K562 (cell line): ENCODE measurements around the gene SVBP. TPM values are rescaled to one million over a fixed set of nuclear protein-coding genes. Genes with fewer than 3 reads are reported as not detected.

ENCODE experiments used
- BCL6 ChIP-seq: fragments of 250-450 bp; sonication (Bioruptor Pico); IDR thresholded peaks from 2 replicates; pipeline ENCODE4 v1.4.0; 2020
- FOXM1 ChIP-seq, 2 experiments: fragments of 450-650 bp in 1 of 2; sonication (generic) in 1 of 2; formaldehyde crosslinking in 1 of 2; IDR thresholded peaks; 2 replicates each; pipeline versions ENCODE4 v1.6.1 to v1.9.0; 2017 to 2022; ENCODE audit warnings: low read depth in 2 of 2, mild to moderate bottlenecking in 2 of 2, missing genetic modification reagents in 1 of 2, moderate library complexity in 1 of 2
- MAFK ChIP-seq: IDR thresholded peaks from 2 replicates; pipeline ENCODE4 v1.6.1; 2011; ENCODE audit warnings: low read length, improper control_type of control experiment
- MCM5 ChIP-seq: fragments of 450-650 bp; IDR thresholded peaks from 2 replicates; pipeline ENCODE4 v1.6.1; 2016; ENCODE audit warnings: low read depth
- NR2C1 ChIP-seq, 2 experiments: fragments of 450-650 bp; IDR thresholded peaks; 2 replicates each; pipeline ENCODE4 v1.6.1; 2017; ENCODE audit warnings: mild to moderate bottlenecking in 2 of 2, antibody characterized with exemption in 1 of 2, inconsistent platforms in 1 of 2, missing compliant biosample characterization in 1 of 2, missing genetic modification characterization in 1 of 2
- OTX1 ChIP-seq: fragments of 450-650 bp; formaldehyde crosslinking; IDR thresholded peaks from 2 replicates; pipeline ENCODE4 v1.4.0; 2022; ENCODE audit warnings: mild to moderate bottlenecking
- STAT5A ChIP-seq: IDR thresholded peaks from 2 replicates; pipeline ENCODE4 v1.6.1; 2012; ENCODE audit warnings: low read length, inconsistent platforms, borderline replicate concordance
- ZNF778 ChIP-seq: fragments of 450-650 bp; formaldehyde crosslinking; IDR thresholded peaks from 2 replicates; pipeline ENCODE4 v1.4.0; 2020; ENCODE audit warnings: mild to moderate bottlenecking, moderate library complexity
- ZNF780A ChIP-seq: fragments of 250-450 bp; sonication (Bioruptor Pico); IDR thresholded peaks from 2 replicates; pipeline ENCODE4 v1.5.0; 2021; ENCODE audit warnings: mild to moderate bottlenecking
- polyA plus RNA-seq, 8 experiments: library from polyadenylated mRNA; depleted of rRNA in 4 of 8; stranded (reverse) in 5 of 8; unstranded in 3 of 8; fragments of >200 nt; fragmentation: Nextera tagmentation in 2 of 8; fragmentation: Illumina TruSeq in 1 of 8; extraction: Ambion mirVana in 2 of 8; extraction: Trizol in 1 of 8; gene quantifications; 2 replicates each; pipeline versions ENCODE4 v1.2.1 to v1.2.3, GENCODE V29; 2011 to 2014; ENCODE audit warnings: inconsistent platforms in 1 of 8, missing spikeins in 1 of 8
- total RNA-seq, 7 experiments: library from RNA; depleted of rRNA in 6 of 7; stranded (reverse); fragments of >200 nt in 6 of 7; fragmentation: Illumina TruSeq in 2 of 7; extraction: Trizol in 2 of 7; gene quantifications; 2 replicates each; pipeline versions ENCODE4 v1.2.1 to v1.2.3, GENCODE V29; 2011 to 2021; ENCODE audit warnings: low replicate concordance in 1 of 7
- TF ChIP-seq, protein P1 (sequence below): sonication (generic); formaldehyde crosslinking; IDR thresholded peaks from 2 replicates; pipeline ENCODE4 v1.8.0; 2023; ENCODE audit warnings: mild to moderate bottlenecking, missing genetic modification reagents
- TF ChIP-seq, protein P2 (sequence below): fragments of 450-650 bp; IDR thresholded peaks from 2 replicates; pipeline ENCODE4 v1.6.1; 2018; ENCODE audit warnings: mild to moderate bottlenecking, low read depth; ENCODE audit not compliant: partially characterized antibody
- TF ChIP-seq, protein P3 (sequence below): sonication (generic); formaldehyde crosslinking; IDR thresholded peaks from 2 replicates; pipeline ENCODE4 v1.5.0; 2020; ENCODE audit warnings: missing genetic modification reagents

The SVBP gene
- total and polyA plus RNA-seq, 9 of the 15 experiments (the other 6 are each of a cell fraction or from before 2014, with no cell fraction given) = 31.7 to 49.7 (median 40.0) TPM

DNA sequence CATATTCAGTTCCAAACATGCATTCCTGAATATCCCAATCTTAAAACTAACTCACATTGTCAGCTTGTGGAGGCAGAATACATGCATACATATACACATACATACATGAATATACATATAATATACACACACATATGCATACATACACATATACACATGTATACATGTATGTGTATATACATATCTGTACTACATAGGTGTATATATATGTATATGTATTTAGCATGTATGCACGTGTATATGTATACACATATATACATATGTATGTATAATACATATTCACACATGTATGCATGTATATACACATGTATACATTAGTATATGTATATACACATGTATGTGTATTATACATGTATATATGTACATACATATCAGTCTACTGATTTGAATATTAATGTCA, 28.0 kb upstream of the SVBP start (continued):
- TF ChIP-seq, protein P1, sequence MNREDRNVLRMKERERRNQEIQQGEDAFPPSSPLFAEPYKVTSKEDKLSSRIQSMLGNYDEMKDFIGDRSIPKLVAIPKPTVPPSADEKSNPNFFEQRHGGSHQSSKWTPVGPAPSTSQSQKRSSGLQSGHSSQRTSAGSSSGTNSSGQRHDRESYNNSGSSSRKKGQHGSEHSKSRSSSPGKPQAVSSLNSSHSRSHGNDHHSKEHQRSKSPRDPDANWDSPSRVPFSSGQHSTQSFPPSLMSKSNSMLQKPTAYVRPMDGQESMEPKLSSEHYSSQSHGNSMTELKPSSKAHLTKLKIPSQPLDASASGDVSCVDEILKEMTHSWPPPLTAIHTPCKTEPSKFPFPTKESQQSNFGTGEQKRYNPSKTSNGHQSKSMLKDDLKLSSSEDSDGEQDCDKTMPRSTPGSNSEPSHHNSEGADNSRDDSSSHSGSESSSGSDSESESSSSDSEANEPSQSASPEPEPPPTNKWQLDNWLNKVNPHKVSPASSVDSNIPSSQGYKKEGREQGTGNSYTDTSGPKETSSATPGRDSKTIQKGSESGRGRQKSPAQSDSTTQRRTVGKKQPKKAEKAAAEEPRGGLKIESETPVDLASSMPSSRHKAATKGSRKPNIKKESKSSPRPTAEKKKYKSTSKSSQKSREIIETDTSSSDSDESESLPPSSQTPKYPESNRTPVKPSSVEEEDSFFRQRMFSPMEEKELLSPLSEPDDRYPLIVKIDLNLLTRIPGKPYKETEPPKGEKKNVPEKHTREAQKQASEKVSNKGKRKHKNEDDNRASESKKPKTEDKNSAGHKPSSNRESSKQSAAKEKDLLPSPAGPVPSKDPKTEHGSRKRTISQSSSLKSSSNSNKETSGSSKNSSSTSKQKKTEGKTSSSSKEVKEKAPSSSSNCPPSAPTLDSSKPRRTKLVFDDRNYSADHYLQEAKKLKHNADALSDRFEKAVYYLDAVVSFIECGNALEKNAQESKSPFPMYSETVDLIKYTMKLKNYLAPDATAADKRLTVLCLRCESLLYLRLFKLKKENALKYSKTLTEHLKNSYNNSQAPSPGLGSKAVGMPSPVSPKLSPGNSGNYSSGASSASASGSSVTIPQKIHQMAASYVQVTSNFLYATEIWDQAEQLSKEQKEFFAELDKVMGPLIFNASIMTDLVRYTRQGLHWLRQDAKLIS (CRISPR knock-in tag) = no peak
- TF ChIP-seq STAT5A = no peak
- TF ChIP-seq NR2C1 (IDR thresholded peaks at IDR 0.05) = 0 out of 2 replicates have a peak, but pooled peaks have one; percentile 20
- no peak for TF ChIP-seq NR2C1 (tag; IDR thresholded peaks at IDR 0.05)
- no peak for TF ChIP-seq ZNF780A (CRISPR knock-in tag)
- no peak for TF ChIP-seq OTX1 (CRISPR knock-in tag)
- TF ChIP-seq, protein P2, sequence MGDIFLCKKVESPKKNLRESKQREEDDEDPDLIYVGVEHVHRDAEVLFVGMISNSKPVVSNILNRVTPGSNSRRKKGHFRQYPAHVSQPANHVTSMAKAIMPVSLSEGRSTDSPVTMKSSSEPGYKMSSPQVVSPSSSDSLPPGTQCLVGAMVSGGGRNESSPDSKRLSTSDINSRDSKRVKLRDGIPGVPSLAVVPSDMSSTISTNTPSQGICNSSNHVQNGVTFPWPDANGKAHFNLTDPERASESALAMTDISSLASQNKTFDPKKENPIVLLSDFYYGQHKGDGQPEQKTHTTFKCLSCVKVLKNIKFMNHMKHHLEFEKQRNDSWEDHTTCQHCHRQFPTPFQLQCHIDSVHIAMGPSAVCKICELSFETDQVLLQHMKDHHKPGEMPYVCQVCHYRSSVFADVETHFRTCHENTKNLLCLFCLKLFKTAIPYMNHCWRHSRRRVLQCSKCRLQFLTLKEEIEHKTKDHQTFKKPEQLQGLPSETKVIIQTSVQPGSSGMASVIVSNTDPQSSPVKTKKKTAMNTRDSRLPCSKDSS = no peak
- TF ChIP-seq ZNF778 (CRISPR knock-in tag) = no peak
- TF ChIP-seq MCM5 = no peak
- TF ChIP-seq FOXM1 (IDR thresholded peaks at IDR 0.05; ENCODE audit: low read depth) = no peak
- TF ChIP-seq FOXM1 (CRISPR knock-in tag; IDR thresholded peaks at IDR 0.05; ENCODE audit: low read depth) = no peak
- TF ChIP-seq, protein P3, sequence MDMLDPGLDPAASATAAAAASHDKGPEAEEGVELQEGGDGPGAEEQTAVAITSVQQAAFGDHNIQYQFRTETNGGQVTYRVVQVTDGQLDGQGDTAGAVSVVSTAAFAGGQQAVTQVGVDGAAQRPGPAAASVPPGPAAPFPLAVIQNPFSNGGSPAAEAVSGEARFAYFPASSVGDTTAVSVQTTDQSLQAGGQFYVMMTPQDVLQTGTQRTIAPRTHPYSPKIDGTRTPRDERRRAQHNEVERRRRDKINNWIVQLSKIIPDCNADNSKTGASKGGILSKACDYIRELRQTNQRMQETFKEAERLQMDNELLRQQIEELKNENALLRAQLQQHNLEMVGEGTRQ = no peak
- TF ChIP-seq MAFK = no peak
- no peak for TF ChIP-seq BCL6 (CRISPR knock-in tag)
